Uterus (tissue), 2 donors: ENCODE results near the gene INPP5J.

Experiments used
- POLR2A ChIP-seq, 2 donors: fragments of 450-650 bp; IDR thresholded peaks; one replicate each; pipeline ENCODE4 v1.6.1; 2016; ENCODE audit warnings: antibody characterized with exemption in 2 of 2, mild to moderate bottlenecking in 1 of 2, moderate library complexity in 1 of 2
- TF ChIP-seq, protein P1 (sequence below), 4 experiments: fragments of 200-600 bp in 2 of 4; fragments of 450-650 bp in 2 of 4; sonication (generic) in 2 of 4; IDR thresholded peaks; one replicate each; pipeline ENCODE4 v1.5.1; 2016 to 2019; ENCODE audit warnings: antibody characterized with exemption in 4 of 4, mild to moderate bottlenecking in 2 of 4, moderate library complexity in 1 of 4

DNA sequence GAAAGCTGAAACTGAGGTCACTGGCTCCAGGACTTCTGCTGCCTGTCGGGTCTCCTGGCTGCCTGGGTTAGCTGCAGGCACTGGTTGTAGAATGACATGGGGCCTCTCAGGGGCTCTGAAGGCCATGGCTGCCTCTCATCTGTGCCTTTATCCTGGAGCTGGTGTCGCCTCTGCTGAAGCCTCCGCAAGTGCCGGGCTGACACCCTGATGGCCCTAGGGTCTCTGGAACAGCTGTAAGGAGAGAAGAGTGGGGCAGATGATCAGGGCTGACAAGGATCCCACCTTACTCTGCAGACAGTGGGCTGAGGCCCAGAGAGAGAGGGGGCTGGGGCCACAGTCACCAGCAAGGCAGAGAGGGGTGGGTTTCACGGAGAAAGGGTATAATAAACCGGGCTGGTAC lies 12.9 kb downstream of the INPP5J start:
- TF ChIP-seq, protein P1, sequence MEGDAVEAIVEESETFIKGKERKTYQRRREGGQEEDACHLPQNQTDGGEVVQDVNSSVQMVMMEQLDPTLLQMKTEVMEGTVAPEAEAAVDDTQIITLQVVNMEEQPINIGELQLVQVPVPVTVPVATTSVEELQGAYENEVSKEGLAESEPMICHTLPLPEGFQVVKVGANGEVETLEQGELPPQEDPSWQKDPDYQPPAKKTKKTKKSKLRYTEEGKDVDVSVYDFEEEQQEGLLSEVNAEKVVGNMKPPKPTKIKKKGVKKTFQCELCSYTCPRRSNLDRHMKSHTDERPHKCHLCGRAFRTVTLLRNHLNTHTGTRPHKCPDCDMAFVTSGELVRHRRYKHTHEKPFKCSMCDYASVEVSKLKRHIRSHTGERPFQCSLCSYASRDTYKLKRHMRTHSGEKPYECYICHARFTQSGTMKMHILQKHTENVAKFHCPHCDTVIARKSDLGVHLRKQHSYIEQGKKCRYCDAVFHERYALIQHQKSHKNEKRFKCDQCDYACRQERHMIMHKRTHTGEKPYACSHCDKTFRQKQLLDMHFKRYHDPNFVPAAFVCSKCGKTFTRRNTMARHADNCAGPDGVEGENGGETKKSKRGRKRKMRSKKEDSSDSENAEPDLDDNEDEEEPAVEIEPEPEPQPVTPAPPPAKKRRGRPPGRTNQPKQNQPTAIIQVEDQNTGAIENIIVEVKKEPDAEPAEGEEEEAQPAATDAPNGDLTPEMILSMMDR (IDR thresholded peaks at IDR 0.05): no peak
- no peak for TF ChIP-seq POLR2A (IDR thresholded peaks at IDR 0.05)
